ENCODE data around the gene ITPR2.

The ITPR2 gene

GRCh38 chr12:26826437-26826836, 6.6 kb downstream of the ITPR2 start:
- POLR2A ChIA-PET, result no interaction called here
- CTCF ChIA-PET, result interaction anchor here (1.0 to 1.5 kb wide), 3 partner anchors 28 to 102 kb away, joined by 3 to 8 read pairs (median 3); no protein-coding TSS in a partner anchor
- TF ChIP-seq CTCF (IDR thresholded peaks at IDR 0.05; ENCODE audit: control extremely low read depth, extremely low read depth, low read depth, missing control alignments), result no peak
- no peak for DNase-seq (ENCODE audit: extremely low spot score)

GRCh38 chr12:26825459-26826016, 7.5 kb downstream of the ITPR2 start:
- DNase-seq (ENCODE audit: extremely low spot score), result no peak
- TF ChIP-seq CTCF (IDR thresholded peaks at IDR 0.05; ENCODE audit: control extremely low read depth, extremely low read depth, low read depth, missing control alignments), result no peak
- CTCF ChIA-PET, result interaction anchor here (0.9 to 1.5 kb wide), 6 partner anchors 23 to 188 kb away, joined by 3 to 8 read pairs (median 3); partner anchors contain the start of gene TM7SF3
- POLR2A ChIA-PET, result interaction anchor here (0.7 kb wide), 1 partner anchor 146 kb away, joined by 4 read pairs; no protein-coding TSS in a partner anchor

- no peak for DNase-seq (ENCODE audit: extremely low spot score)
- ChIA-PET CTCF (interaction anchor here (0.8 to 5.1 kb wide), 4 partner anchors 10 to 69 kb away, joined by 3 to 31 read pairs (median 4); partner anchors contain the start of gene ITPR2), POLR2A (interaction anchor here (0.6 kb wide), 1 partner anchor 98 kb away, joined by 3 read pairs; no protein-coding TSS in a partner anchor)
- TF ChIP-seq CTCF (IDR thresholded peaks at IDR 0.05; ENCODE audit: control extremely low read depth, extremely low read depth, low read depth, missing control alignments), result no peak
These were observed 9.6 kb downstream of the ITPR2 start for GRCh38 chr12:26823390-26823789.

- ChIA-PET CTCF (interaction anchor here (0.7 to 5.1 kb wide), 6 partner anchors 8 to 63 kb away, joined by 3 to 31 read pairs (median 4); partner anchors contain the start of gene ITPR2), POLR2A (interaction anchor here (1.2 kb wide), 1 partner anchor 11 kb away, joined by 5 read pairs; the partner anchor contains the start of gene ITPR2)
- TF ChIP-seq CTCF (IDR thresholded peaks at IDR 0.05; ENCODE audit: control extremely low read depth, extremely low read depth, low read depth, missing control alignments), result no peak
- DNase-seq (ENCODE audit: extremely low spot score), result no peak
These were observed 11.0 kb downstream of the ITPR2 start for GRCh38 chr12:26822026-26822425.

GRCh38 chr12:26821212-26821701, 11.7 kb downstream of the ITPR2 start:
- ChIA-PET POLR2A (interaction anchor here (1.2 kb wide), 1 partner anchor 12 kb away, joined by 5 read pairs; the partner anchor contains the start of gene ITPR2), CTCF (interaction anchor here (0.7 to 5.1 kb wide), 7 partner anchors 9 to 64 kb away, joined by 3 to 31 read pairs (median 4); partner anchors contain the start of gene ITPR2)
- TF ChIP-seq CTCF (IDR thresholded peaks at IDR 0.05; ENCODE audit: control extremely low read depth, extremely low read depth, low read depth, missing control alignments), result no peak
- DNase-seq (ENCODE audit: extremely low spot score), result no peak

- CTCF ChIA-PET, result interaction anchor here (1.5 kb wide), 1 partner anchor 14 kb away, joined by 5 read pairs; the partner anchor contains the start of gene ITPR2
- TF ChIP-seq CTCF (IDR thresholded peaks at IDR 0.05; ENCODE audit: control extremely low read depth, extremely low read depth, low read depth, missing control alignments), result no peak
- POLR2A ChIA-PET, result no interaction called here
- DNase-seq (ENCODE audit: extremely low spot score), result no peak
These were observed 14.4 kb downstream of the ITPR2 start for GRCh38 chr12:26818636-26819035.

Data from GM10248 (cell line).